Pancreas (tissue), 10 donors: ENCODE results near the gene ALDH1L2. TPM values are rescaled to one million over a fixed set of nuclear protein-coding genes. Genes with fewer than 3 reads are reported as not detected.

Source experiments
- ATAC-seq, 4 donors: fragments of 200-7000 bp; cut with Tn5 transposase; one replicate each; pipeline versions ENCODE4 v1.8.0 to v1.9.1; 2020; ENCODE audit warnings: mild to moderate bottlenecking in 4 of 4, moderate library complexity in 4 of 4
- DNase-seq, 6 donors: peaks; one replicate each; pipeline ENCODE4 v3.0.0-alpha.2; 2020
- FAIRE-seq: peaks from 2 replicates; lab custom pipeline; 2012; peaks lifted over from hg19 to GRCh38; lab: Jason Lieb, UNC
- H3K27ac ChIP-seq, 4 donors: fragments of 200-600 bp; sonication (generic); 1 replicate in 3 of 4; 2 replicates in 1 of 4; pipeline versions ENCODE4 v1.5.0 to v1.8.0; 2020
- H3K27me3 ChIP-seq, 4 donors: fragments of 200-600 bp; one replicate each; pipeline ENCODE4 v1.8.0; 2021
- H3K36me3 ChIP-seq, 3 donors: fragments of 200-600 bp; sonication (generic) in 1 of 3; one replicate each; pipeline versions ENCODE4 v1.5.0 to v1.8.0; 2020 to 2021
- H3K4me1 ChIP-seq, 3 donors: fragments of 200-600 bp; one replicate each; pipeline ENCODE4 v1.8.0; 2021
- H3K4me3 ChIP-seq, 4 donors: fragments of 200-600 bp; sonication (generic) in 2 of 4; one replicate each; pipeline versions ENCODE4 v1.5.0 to v1.8.0; 2020 to 2021
- H3K9me3 ChIP-seq, 4 donors: fragments of 200-600 bp; one replicate each; pipeline ENCODE4 v1.8.0; 2021
- CTCF ChIP-seq, 4 donors: fragments of 200-600 bp; sonication (generic) in 3 of 4; IDR thresholded peaks; one replicate each; pipeline versions ENCODE4 v1.5.0 to v1.8.0; 2021; ENCODE audit warnings: antibody characterized with exemption in 4 of 4
- WGBS, 2 donors: extraction: QIAGEN DNeasy Blood & Tissue Kit; methylation state at CpG; one replicate each; pipeline ENCODE4 v1.1.7; 2013; 5-methylcytosine and 5-hydroxymethylcytosine counted together
- intact Hi-C, 3 donors: fragments of 100-400 bp; cut with DNase I; formaldehyde crosslinking; loops; one replicate each; pipeline versions ENCODE4 v1.11.1 to v1.14.2; 2022
- polyA plus RNA-seq, 2 donors: library from polyadenylated mRNA; stranded (reverse); fragments of 200-250 nt; gene quantifications; one replicate each; pipeline ENCODE4 v1.2.3, GENCODE V29; 2013
- total RNA-seq, 6 donors: library from RNA; stranded (reverse); fragmentation: NEBNext Ultra II Directional in 4 of 6; extraction: Animal tissue kit (Norgen Biotek cat#: 25700) in 4 of 6; gene quantifications; one replicate each; pipeline versions ENCODE4 v1.2.1 to v1.2.4, GENCODE V29; 2021 to 2023
- donor health status: healthy with polysubstance abuse.
- donor health status: DM: no; HTN: no; CAD: no; lungs with moderate emphysema.
- donor health status: DM: no; HTN: no; CAD: no.
- donor health status: control.
- donor health status: control.
- donor health status: Bipolar disorder and iron deficiency.
- donor health status: DM: yes; HTN: yes; CAD: no.
- donor health status: DM: no; HTN: no; CAD: no.
- donor health status: DM: no; HTN: no; CAD: no.
- donor health status: DM: yes; HTN: yes; CAD: no.

ALDH1L2 gene
- total and polyA plus RNA-seq, 8 donors = 6.0 to 90.9 (median 33.1) TPM

GRCh38 chr12:105064564-105065178, 19.6 kb downstream of the ALDH1L2 start:
- peaks cover 0 to 55% (median 10%) of the 10 kb centered on the region in 3 donors for H3K36me3 ChIP-seq
- DNase-seq = no peak
- no peak overlapping the region for H3K4me3 ChIP-seq
- H3K27me3 ChIP-seq = no peaks in the 10 kb centered on the region
- no peaks in the 10 kb centered on the region for H3K9me3 ChIP-seq
- 87 to 88% methylated on average over 7 of the region's 7 CpGs for WGBS, 2 donors
- no peak for TF ChIP-seq CTCF (IDR thresholded peaks at IDR 0.05)
- H3K4me1 ChIP-seq = no peaks in the 10 kb centered on the region
- no peak for FAIRE-seq
- no peak for ATAC-seq
- intact Hi-C loops = no loop called here
- H3K27ac ChIP-seq = no peak overlapping the region

- intact Hi-C loops = no loop called here
- Histone ChIP-seq H3K4me1 (no peaks in the 10 kb centered on the region), H3K36me3 (peaks cover 0 to 55% (median 6%) of the 10 kb centered on the region in 3 donors), H3K27ac (no peak overlapping the region), H3K4me3 (no peak overlapping the region), H3K9me3 (no peaks in the 10 kb centered on the region), H3K27me3 (no peaks in the 10 kb centered on the region)
- ATAC-seq (no peak), DNase-seq (no peak), FAIRE-seq (no peak)
- TF ChIP-seq CTCF (IDR thresholded peaks at IDR 0.05) = no peak
- WGBS, 2 donors = 92 to 96% methylated on average over 9 of the region's 11 CpGs
These were observed 23.4 kb downstream of the ALDH1L2 start for GRCh38 chr12:105060715-105061378.

- DNase-seq (no peak), ATAC-seq (no peak), FAIRE-seq (no peak)
- peaks cover 0 to 40% (median 0%) of the 10 kb centered on the region in 3 donors for H3K36me3 ChIP-seq
- no peaks in the 10 kb centered on the region for H3K27me3 ChIP-seq
- H3K4me3 ChIP-seq = no peak overlapping the region
- H3K27ac ChIP-seq = no peak overlapping the region
- intact Hi-C loops = no loop called here
- peaks cover 0 to 6% (median 4%) of the 10 kb centered on the region in 3 donors for H3K4me1 ChIP-seq
- H3K9me3 ChIP-seq = no peaks in the 10 kb centered on the region
- WGBS, 2 donors = 74 to 87% methylated on average over 2 of the region's 2 CpGs
- TF ChIP-seq CTCF (IDR thresholded peaks at IDR 0.05) = no peak
These were observed 27.1 kb downstream of the ALDH1L2 start for GRCh38 chr12:105057174-105057573.

- Histone ChIP-seq H3K36me3 (peaks cover 0 to 40% (median 0%) of the 10 kb centered on the region in 3 donors), H3K27me3 (no peaks in the 10 kb centered on the region), H3K9me3 (no peaks in the 10 kb centered on the region), H3K27ac (no peak overlapping the region), H3K4me1 (peaks cover 0 to 6% (median 4%) of the 10 kb centered on the region in 3 donors), H3K4me3 (no peak overlapping the region)
- peak; percentile 75 to 84 (median 80) for TF ChIP-seq CTCF (IDR thresholded peaks at IDR 0.05)
- FAIRE-seq (peak; percentile 43), ATAC-seq (peak; percentile 75 to 95 (median 92)), DNase-seq (peak in 5 of 6 donors; percentile 53 to 81 (median 65))
- WGBS, 2 donors = 18 to 22% methylated on average over 2 of the region's 2 CpGs
- intact Hi-C loops = loop anchor here in 2 of 3 donors (5.0 kb wide), 2 partner anchors 671 to 676 kb away; no protein-coding TSS in a partner anchor
These were observed 31.1 kb downstream of the ALDH1L2 start for GRCh38 chr12:105053116-105053572.
